Fibroblast of skin of back (primary cell): ENCODE results near the gene NPIPB6. TPM values are rescaled to one million over a fixed set of nuclear protein-coding genes. Genes with fewer than 3 reads are reported as not detected.
A peak's percentile ranks its signal among the peaks of the same experiment; 100 is the strongest.
"Not testable (repeated sequence)": the region's sequence is repeated elsewhere in the genome, so short reads cannot be mapped to it uniquely, and the experiment has no call there.

Experiments used
- DNase-seq: peaks from one replicate; pipeline ENCODE4 v3.0.0-alpha.2; 2013
- polyA plus RNA-seq, 2 experiments: library from polyadenylated mRNA; unstranded; fragments of 120-200 nt; gene quantifications; one replicate each; pipeline ENCODE4 v1.2.1, GENCODE V29; 2013; ENCODE audit not compliant: insufficient read length in 2 of 2

Gene NPIPB6
- not detected for polyA plus RNA-seq (2013, experiment 1 of 2; ENCODE audit: insufficient read length)
- polyA plus RNA-seq (2013, experiment 2 of 2; ENCODE audit: insufficient read length): not detected

- DNase-seq: not testable (repeated sequence)
These were observed at the start of gene NPIPB6 for GRCh38 chr16:28363408-28363807. TSS of gene NPIPB6 (minus strand) at chr16:28363508. CDS start at chr16:28362822, 686 bp downstream.

DNA sequence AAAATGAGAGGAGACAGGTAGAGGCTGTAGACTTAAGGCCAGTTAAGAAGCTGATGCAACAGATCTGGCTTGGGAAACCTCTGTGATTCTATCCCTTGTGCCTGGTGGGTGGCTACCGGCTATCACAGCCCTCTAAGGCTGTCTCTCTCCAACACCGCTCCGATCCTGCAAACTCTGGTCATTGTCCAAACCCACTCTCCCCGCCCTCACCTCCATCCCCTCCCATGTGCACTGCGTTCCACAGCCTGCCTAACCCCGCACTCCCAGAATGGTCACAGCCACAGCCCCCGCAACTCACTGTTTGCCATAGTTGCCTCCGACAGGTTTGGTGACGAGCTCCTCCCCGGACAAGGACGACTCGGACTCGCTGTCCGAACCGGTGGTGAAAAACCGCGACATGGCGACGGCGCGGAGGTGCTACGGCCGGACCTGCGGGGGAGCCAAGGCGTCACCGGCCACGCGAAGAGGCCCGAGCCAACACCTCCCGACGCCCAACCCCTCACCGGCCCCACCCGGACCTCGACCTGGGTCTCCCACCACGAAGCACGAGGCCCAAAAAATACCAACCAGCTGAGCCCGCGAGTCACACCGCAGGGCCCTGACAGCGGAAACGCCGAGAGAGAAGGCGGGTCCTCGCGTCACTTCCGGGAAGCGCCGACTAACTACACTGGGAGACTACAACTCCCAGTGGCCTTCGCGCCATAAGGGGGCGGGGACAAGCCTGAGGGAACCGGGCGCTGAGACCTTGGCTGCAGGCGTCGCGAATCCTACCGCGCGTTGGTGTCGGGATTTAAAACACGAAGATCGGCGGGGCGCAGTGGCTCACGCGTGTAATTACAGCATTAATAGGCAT, 40.1 kb upstream of the NPIPB6 start, which contains the start of gene EIF3CL:
Gene EIF3CL, minus strand, starts transcription at position 622 of the 853 bp plus-strand sequence. Its CDS starts 223 bp downstream, at position 399.
- not testable (repeated sequence) for DNase-seq

DNA sequence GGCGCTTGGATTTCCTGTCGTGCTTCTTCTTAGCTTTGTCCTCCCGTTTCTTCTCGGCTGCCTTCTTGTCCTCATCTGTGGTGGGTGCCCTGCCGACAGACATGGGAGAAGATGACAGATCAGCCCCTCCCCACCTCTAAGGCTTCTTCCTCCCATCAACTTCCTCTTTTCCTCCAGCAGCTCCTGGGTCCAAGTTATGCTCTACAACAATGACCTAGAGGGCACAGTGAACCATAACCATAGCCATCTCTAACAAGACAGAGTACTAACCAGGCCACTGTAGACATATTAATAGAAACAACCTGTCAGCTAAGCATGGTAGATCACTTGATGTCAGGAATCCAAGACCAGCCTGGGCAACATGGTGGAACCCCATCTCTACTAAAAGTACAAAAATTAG, 28.7 kb upstream of the NPIPB6 start:
- DNase-seq: not testable (repeated sequence)

DNA sequence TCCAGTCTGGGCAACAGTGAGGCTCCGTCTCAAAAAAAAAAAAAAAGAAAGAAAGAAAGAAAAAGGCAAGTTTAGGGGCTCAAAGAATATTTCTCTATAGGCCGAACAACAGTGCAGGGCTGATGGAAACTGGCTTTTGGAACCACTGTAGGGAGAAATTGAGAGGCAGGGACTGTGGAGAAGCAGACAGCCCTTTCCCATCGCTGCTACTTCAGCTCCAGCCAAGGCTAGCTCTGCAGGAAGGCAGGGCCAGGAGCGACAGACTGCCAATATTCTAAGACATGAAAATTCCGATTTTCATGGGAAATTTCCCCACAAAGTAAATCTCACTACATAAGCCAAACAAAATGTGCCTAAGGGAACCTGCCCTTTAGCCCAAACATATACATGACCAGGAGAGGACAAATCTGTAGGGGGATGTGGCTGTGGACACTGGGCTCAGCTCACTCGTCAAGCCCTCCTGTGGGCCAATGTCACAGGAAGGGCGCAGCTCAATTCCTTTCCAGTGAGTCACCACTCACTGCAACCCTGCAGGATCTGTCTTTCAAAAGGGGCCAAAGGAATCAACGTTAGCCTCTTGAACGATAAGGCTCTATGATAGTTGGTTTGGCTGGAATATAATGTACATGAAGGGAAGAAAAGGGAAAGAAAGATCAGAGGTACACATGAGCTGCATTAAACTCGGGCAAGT, 19.0 kb upstream of the NPIPB6 start:
- DNase-seq: not testable (repeated sequence)

DNA sequence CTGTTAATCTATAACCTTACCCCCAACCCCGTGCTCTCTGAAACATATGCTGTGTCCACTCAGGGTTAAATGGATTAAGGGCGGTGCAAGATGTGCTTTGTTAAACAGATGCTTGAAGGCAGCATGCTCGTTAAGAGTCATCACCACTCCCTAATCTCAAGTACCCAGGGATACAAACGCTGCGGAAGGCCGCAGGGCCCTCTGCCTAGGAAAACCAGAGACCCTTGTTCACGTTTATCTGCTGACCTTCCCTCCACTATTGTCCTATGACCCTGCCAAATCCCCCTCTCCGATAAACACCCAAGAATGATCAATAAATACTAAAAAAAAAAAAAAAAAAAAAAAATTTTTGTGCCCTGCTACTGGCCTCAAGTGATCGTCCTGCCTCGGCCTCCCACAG, 14.5 kb upstream of the NPIPB6 start:
- not testable (repeated sequence) for DNase-seq

DNA sequence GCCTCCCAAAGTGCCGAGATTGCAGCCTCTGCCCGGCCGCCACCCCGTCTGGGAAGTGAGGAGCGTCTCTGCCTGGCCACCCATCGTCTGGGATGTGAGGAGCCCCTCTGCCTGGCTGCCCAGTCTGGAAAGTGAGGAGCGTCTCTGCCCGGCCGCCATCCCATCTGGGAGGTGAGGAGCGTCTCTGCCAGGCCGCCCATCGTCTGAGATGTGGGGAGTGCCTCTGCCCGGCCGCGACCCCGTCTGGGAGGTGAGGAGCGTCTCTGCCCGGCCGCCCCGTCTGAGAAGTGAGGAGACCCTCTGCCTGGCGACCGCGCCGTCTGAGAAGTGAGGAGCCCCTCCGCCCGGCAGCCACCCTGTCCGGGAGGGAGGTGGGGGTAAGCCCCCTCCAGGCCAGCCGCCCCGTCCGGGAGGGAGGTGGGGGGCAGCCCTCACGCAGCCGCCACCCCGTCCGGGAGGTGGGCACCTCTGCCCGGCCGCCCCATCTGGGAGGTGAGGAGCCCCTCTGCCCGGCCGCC, 13.9 kb upstream of the NPIPB6 start:
- DNase-seq: not testable (repeated sequence)

DNA sequence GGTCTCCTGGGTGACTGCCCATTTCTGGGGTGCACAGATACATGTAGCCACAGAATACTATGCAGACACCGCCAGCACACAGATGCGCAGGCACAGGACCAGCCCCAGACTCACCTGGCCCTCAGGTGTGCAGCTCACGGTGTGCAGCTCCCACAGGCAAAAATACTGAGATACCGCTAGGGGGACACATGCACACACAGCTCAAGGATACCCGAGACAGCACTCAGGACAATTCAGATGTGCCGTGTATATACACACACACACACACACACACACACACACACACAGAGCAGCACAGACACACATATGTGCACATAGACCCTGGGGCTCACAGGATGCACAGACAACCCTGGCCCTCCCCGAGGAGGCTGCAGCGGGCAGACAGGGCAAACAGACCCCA, 11.8 kb upstream of the NPIPB6 start:
- not testable (repeated sequence) for DNase-seq

DNA sequence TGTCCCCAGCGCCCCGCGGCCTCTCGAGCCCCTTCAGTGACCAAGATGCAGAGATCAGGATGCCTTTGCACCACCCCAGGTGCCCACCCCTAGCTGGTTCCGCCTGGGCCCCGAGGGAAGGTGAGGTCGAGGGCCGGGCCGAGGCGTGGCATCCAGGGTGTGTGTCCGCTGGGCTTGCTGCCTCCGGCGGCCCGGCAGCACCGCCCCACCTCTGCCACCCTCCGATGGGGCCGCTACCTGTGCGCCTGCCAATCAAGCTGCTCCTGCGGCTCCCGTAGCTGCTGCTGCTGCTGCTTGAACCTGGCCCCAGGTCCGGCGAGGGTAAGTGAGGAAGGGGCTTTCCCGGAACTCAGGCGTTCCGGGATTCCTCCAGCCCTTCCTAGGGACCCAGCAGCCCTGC, 11.0 kb upstream of the NPIPB6 start:
- not testable (repeated sequence) for DNase-seq

DNA sequence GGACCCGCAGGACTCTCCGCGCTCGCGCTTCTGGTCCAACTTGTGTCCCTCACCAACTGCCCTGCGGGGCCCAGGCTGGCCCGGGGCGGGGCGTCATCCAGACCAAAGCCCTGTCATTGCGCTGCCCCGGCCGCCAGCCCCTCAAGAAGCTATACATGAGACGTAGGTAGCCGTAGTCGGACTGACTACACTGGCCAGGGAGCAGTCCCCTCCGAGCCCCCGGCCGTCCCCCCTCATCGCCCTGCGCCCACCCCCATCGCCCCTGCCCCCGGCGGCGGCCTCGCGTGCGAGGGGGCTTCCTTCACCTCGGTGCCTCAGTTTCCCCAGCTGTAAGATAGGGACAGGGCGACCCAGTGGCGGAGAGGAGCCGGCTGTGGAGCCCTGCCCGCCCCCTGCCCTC, 4.6 kb upstream of the NPIPB6 start:
- not testable (repeated sequence) for DNase-seq

DNA sequence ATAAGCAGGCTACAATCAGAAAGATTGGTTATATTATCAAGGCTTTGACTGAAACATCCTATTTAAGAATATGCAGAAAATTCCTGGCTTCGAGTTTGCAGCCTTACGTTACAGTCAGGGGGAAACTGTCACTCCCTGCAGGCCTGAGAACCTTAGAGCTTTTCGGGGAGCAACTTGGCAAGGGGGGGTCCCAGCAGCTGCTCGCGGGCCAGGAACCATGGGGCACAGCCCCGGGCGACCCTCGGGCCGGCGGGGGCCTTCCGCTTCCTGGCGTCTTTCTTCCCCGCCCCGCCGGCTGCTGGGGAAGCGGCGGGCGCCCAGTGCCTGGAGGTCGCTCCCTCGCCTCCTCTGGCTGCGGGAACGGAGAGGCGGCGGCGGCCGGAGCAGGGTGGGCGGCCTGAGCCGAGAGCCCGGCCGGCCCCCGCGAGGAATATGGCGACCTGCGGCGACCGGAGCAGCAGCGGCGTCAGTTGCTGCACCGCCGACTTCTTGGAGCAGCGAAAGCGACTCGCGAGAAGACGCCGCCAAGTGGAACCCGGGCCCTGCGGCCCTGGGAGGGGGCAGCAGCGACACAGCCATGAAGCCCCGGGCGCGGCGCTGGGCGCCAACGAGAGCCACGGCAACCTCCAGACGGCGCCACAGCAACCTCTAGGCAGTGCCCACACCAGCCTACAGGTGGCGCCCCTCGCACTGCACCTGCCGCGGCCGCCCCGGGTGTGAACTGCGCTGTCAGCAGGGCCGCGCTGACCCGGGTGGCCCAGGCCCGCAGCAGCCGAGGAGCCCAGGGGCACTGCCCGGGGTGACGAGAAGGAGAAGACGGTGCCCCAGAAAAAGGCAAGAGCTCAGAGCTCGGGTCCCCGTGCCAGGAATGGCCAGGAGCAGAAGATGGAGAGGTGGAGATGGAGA, 1.2 kb upstream of the NPIPB6 start:
- DNase-seq: not testable (repeated sequence)

DNA sequence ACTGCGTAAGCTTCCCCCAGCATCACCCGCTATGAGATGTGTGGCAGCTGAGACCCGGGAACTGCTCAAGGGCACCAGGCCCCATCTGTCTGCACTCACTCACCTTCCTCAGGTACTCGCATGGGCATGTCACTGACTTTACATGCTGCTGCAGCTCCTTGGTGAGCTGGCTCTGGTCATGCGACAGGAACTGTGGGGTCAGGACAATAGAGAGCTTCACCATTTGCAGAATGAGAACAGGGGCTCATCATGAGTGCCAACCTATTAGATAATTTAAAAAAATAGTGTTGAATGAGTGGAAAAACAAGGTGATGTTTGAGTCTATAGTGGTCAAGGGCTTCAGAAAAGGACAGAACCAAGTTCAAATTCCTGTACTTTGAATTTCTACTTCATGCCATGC, 708 bp downstream of the NPIPB6 start:
- DNase-seq: not testable (repeated sequence)

GRCh38 chr16:28338230-28338629, 25.1 kb downstream of the NPIPB6 start:
- DNase-seq: not testable (repeated sequence)

DNA sequence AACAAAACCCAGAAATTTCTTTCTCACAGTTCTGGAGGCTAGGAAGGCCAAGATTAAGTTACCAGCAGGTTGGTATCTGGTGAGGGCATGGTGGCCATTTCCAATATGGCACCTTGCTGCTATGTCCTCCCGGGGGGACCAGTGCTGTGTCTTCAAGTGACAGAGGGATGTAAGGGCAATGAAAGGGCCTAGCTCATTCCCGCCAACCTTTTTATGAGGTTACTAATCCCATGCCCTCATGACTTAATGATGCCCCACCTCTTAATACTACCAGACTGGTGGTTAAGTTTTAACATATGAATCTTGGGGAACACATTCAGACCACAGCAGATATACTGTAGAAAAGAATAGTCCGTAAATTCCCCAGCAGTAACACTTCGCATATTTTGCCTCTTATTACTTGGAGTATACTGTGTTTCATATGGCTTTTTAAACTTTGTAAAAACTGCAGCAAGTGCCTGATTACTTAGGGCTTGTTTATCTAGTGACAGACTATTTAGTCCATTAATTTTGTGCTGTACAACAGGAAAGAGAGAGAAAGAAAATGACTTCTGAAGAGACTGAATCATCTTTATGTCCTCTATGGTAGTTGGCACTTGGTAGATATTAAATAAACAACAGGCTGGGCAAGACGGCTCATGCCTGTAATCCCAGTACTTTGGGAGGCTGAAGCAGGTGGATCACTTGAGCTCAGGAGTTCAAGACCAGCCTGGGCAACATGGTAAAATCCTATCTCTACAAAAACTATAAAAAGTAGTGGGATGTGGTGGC, 26.2 kb downstream of the NPIPB6 start:
- not testable (repeated sequence) for DNase-seq

DNA sequence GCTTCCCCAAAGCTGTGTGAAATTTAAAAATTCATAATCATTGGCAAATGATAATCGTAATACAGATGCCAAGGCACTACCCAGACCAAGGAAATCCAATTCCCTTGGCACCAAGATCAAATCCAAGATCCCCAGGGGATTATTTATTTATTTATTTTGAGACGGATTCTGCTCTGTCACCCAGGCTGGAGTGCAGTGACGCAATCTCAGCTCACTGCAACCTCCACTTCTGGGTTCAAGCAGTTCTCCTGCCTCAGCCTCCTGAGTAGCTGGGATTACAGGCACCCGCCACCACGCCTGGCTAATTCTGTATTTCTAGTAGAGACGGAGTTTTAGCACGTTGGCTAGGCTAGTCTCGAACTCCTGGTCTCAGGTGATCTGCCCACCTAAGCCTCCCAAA, 27.6 kb downstream of the NPIPB6 start:
- DNase-seq: not testable (repeated sequence)

DNA sequence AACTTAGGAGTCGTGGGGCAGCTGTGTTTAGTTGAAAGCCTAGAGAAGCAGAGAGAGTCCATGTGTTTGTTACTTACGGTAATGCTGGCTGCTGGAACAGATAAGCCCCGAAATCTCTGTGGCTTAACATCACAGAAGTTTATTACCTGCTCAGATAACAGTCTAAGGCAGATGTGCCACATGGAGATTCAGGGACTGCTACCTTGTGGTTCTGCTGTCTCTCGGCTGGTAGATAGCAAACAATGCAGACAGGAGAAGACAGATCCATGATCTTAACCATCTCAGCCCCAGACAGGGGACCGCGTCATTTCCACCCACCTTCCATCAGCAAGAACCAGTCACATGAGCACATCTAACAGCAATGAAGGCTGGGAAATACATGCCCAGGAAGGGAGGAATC, 30.7 kb downstream of the NPIPB6 start:
- not testable (repeated sequence) for DNase-seq

- DNase-seq: not testable (repeated sequence)
These were observed 32.3 kb downstream of the NPIPB6 start for GRCh38 chr16:28330981-28331380.

DNA sequence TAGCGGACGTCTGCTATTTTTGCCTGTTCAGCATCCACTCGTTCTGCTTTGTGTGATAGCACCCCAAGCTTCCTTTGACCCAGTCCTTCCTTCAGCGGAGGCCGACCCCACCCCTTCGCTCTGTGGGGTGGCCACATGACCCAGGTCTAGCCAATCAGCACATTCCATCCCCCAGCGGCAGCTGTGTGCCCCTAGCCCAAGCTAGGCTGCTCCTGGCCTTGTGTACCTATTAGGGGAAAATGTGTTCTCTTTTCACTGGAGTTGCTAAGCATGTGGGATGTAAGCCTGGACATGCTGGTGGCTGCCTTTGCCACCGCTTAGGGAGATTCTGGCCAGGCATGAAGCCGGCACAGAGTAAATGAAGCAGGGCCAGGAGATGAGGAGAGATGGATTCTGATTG, 33.1 kb downstream of the NPIPB6 start:
- not testable (repeated sequence) for DNase-seq

DNA sequence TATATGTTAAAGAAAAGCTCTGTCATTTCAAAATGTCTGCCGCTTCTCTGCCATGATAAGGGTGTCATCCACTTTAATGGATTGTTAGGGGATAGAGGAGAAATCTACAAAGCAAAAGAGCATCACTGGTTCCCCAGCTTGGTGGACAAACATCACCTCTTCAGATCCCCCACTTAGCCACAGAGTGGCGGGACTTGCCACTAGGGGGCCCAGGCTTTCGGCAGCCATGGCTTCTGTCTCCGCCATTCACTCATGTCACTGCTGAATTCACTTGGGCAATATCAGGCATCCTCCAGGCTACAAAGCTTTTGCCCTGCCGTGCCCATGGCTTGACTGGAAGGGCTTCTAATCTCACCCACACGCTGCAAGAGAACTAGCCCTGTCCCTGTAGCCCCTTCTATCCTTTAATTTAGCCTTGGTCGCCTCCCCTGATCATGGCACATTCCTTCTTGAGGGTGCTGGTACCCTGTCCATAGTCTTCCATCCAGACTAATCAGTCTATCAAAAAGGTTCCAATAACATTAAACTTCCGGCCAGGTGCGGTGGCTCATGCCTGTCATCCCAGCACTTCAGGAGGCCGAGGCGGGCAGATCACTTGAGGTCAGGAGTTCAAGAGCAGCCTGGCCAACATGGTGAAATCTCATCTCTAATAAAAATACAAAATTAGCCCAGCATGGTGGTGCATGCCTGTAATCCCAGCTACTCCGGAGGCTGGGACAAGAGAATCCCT, 36.3 kb downstream of the NPIPB6 start:
- peak; percentile 51 for DNase-seq

DNA sequence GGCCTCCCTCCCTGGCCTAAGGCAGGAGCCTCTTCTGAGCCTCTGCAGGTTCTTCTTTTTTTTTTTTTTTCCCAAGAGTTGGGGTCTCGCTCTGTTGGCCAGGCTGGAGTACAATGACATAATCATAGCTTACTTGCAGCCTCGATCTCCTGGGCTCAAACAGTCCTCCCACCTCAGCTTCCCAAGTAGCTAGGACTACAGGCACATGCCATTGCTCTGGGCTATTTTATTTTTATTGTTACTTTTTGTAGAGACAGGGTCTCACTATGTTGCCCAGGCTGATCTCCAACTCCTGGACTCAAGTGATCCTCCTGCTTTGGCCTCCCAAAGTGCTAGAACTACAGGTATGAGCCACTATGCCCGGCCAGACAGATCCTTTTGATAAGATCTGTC, 38.4 kb downstream of the NPIPB6 start:
- DNase-seq: no peak

- no peak for DNase-seq
These were observed 38.9 kb downstream of the NPIPB6 start for GRCh38 chr16:28324235-28324886.
